NCI-H2227 (cell line): ENCODE measurements around the gene MAGI2.

Experiments used
- DNase-seq: peaks from one replicate; lab custom pipeline; 2025; ENCODE audit not compliant: unreplicated experiment; lab: John Stamatoyannopoulos, UW

Gene MAGI2

GRCh38 chr7:78172267-78172757 is 1281.2 kb downstream of the MAGI2 start:
- peak; percentile 56 for DNase-seq

GRCh38 chr7:78171398-78171797 is 1282.1 kb downstream of the MAGI2 start:
- DNase-seq: no peak

GRCh38 chr7:78170815-78171214 is 1282.7 kb downstream of the MAGI2 start:
- DNase-seq: no peak

- DNase-seq: no peak
Observed at GRCh38 chr7:78169992-78170391, 1283.5 kb downstream of the MAGI2 start.

- DNase-seq: no peak
Observed at GRCh38 chr7:78168865-78169264, 1284.6 kb downstream of the MAGI2 start.

- no peak for DNase-seq
Observed at GRCh38 chr7:78167860-78168259, 1285.6 kb downstream of the MAGI2 start.

- no peak for DNase-seq
Observed at GRCh38 chr7:78165854-78166253, 1287.6 kb downstream of the MAGI2 start.

- DNase-seq: no peak
Observed at GRCh38 chr7:78165454-78165853, 1288.0 kb downstream of the MAGI2 start.

- DNase-seq: peak; percentile 23
Observed at GRCh38 chr7:78164459-78164858, 1289.0 kb downstream of the MAGI2 start.

GRCh38 chr7:78161781-78162180 is 1291.7 kb downstream of the MAGI2 start:
- no peak for DNase-seq

GRCh38 chr7:78159545-78159944 is 1293.9 kb downstream of the MAGI2 start:
- no peak for DNase-seq

- no peak for DNase-seq
Observed at GRCh38 chr7:78153285-78153684, 1300.2 kb downstream of the MAGI2 start.

- peak; percentile 23 for DNase-seq
Observed at GRCh38 chr7:78151229-78151628, 1302.2 kb downstream of the MAGI2 start.

GRCh38 chr7:78149787-78150186 is 1303.7 kb downstream of the MAGI2 start:
- no peak for DNase-seq

GRCh38 chr7:78148166-78148894 is 1305.1 kb downstream of the MAGI2 start:
- DNase-seq: no peak

GRCh38 chr7:78146546-78146945 is 1306.9 kb downstream of the MAGI2 start:
- no peak for DNase-seq

- no peak for DNase-seq
Observed at GRCh38 chr7:78143661-78144060, 1309.8 kb downstream of the MAGI2 start.

- DNase-seq: no peak
Observed at GRCh38 chr7:78141522-78142281, 1311.8 kb downstream of the MAGI2 start.

- DNase-seq: no peak
Observed at GRCh38 chr7:78140109-78140508, 1313.4 kb downstream of the MAGI2 start.

GRCh38 chr7:78139335-78139734 is 1314.1 kb downstream of the MAGI2 start:
- peak; percentile 87 for DNase-seq

- DNase-seq: peak; percentile 17
Observed at GRCh38 chr7:78134774-78135173, 1318.7 kb downstream of the MAGI2 start.

- peak; percentile 68 for DNase-seq
Observed at GRCh38 chr7:78134256-78134655, 1319.2 kb downstream of the MAGI2 start.
